OCI-LY1 (cell line): ENCODE measurements around the gene LRRC55.

Experiments
- H2AFZ ChIP-seq: fragments of 200-600 bp; sonication (generic), shearing (Covaris generic); 2 replicates; pipeline ENCODE4 v1.6.0; 2014; ENCODE audit warnings: antibody characterized with exemption, mild to moderate bottlenecking, low read length
- H3F3A ChIP-seq: fragments of 200-600 bp; sonication (generic), shearing (Covaris generic); 2 replicates; pipeline ENCODE4 v1.6.0; 2014; ENCODE audit warnings: mild to moderate bottlenecking, antibody characterized with exemption, low read length, moderate library complexity; ENCODE audit not compliant: insufficient read depth
- H3K27ac ChIP-seq: fragments of 200-600 bp; sonication (generic); 2 replicates; pipeline ENCODE4 v1.5.1; 2014; ENCODE audit warnings: low read length, mixed run types, mild to moderate bottlenecking, low read depth; ENCODE audit not compliant: poor library complexity, severe bottlenecking
- H3K27me3 ChIP-seq: fragments of 200-600 bp; sonication (generic); 2 replicates; pipeline ENCODE4 v1.6.0; 2014; ENCODE audit warnings: antibody characterized with exemption, mild to moderate bottlenecking, low read length, moderate library complexity; ENCODE audit not compliant: insufficient read depth
- H3K36me3 ChIP-seq: fragments of 200-600 bp; sonication (generic); 2 replicates; pipeline ENCODE4 v1.6.1; 2014; ENCODE audit warnings: mild to moderate bottlenecking, antibody characterized with exemption, low read length, moderate library complexity, mixed read lengths; ENCODE audit not compliant: insufficient read depth
- H3K4me1 ChIP-seq: fragments of 200-600 bp; sonication (generic); 2 replicates; pipeline ENCODE4 v1.5.1; 2014; ENCODE audit warnings: mild to moderate bottlenecking, low read length, moderate library complexity; ENCODE audit not compliant: insufficient read depth, severe bottlenecking
- H3K4me2 ChIP-seq: fragments of 200-600 bp; sonication (generic), shearing (Covaris generic); 2 replicates; pipeline ENCODE4 v1.6.1; 2014; ENCODE audit warnings: low read length
- H3K4me3 ChIP-seq: fragments of 200-600 bp; sonication (generic); 2 replicates; pipeline ENCODE4 v1.5.1; 2014; ENCODE audit warnings: low read length, low read depth, mild to moderate bottlenecking, mixed read lengths; ENCODE audit not compliant: poor library complexity, severe bottlenecking
- H3K79me2 ChIP-seq: fragments of 200-600 bp; shearing (Covaris generic); 2 replicates; pipeline ENCODE4 v1.6.1; 2016; ENCODE audit warnings: mixed run types, low read length, mixed read lengths; ENCODE audit not compliant: insufficient read depth
- H3K9ac ChIP-seq: fragments of 200-600 bp; sonication (generic), shearing (Covaris generic); 2 replicates; pipeline ENCODE4 v1.6.1; 2014; ENCODE audit warnings: mild to moderate bottlenecking, low read length, mixed read lengths
- H3K9me2 ChIP-seq: fragments of 200-600 bp; sonication (generic), shearing (Covaris generic); 2 replicates; pipeline ENCODE4 v1.6.1; 2014; ENCODE audit warnings: low read depth, mild to moderate bottlenecking, low read length, mixed read lengths
- H3K9me3 ChIP-seq: fragments of 200-600 bp; shearing (Covaris generic); 2 replicates; pipeline ENCODE4 v1.6.1; 2014; ENCODE audit warnings: low read length, mixed read lengths
- H4K20me1 ChIP-seq: fragments of 200-600 bp; sonication (generic), shearing (Covaris generic); 2 replicates; pipeline ENCODE4 v1.6.0; 2016; ENCODE audit warnings: mild to moderate bottlenecking, low read length; ENCODE audit not compliant: insufficient read depth
- CTCF ChIP-seq: fragments of 200-600 bp; sonication (generic), shearing (Covaris generic); IDR thresholded peaks from 2 replicates; pipeline ENCODE4 v1.5.1; 2017; ENCODE audit warnings: mild to moderate bottlenecking, antibody characterized with exemption, low read length, moderate library complexity, mixed read lengths
- EZH2 ChIP-seq: fragments of 200-600 bp; sonication (generic), shearing (Covaris generic); IDR thresholded peaks from 2 replicates; pipeline ENCODE4 v1.8.0; 2017; ENCODE audit warnings: borderline replicate concordance, mixed run types, mild to moderate bottlenecking, antibody characterized with exemption, low read length, moderate library complexity, mixed read lengths

Gene LRRC55

GRCh38 chr11:57144075-57144474 lies 37.7 kb upstream of the LRRC55 start:
- TF ChIP-seq CTCF (no peak), EZH2 (no peak)
- no peaks in the 10 kb centered on the region for H3K79me2 ChIP-seq

GRCh38 chr11:57144531-57145320 lies 37.0 kb upstream of the LRRC55 start:
- Histone ChIP-seq H3K36me3 (no peaks in the 10 kb centered on the region), H3K4me1 (no peaks in the 10 kb centered on the region), H3K4me2 (no peak overlapping the region), H3K4me3 (no peak overlapping the region), H3F3A (no peaks in the 10 kb centered on the region), H3K9ac (no peak overlapping the region), H3K27ac (no peak overlapping the region), H2AFZ (no peak overlapping the region), H3K27me3 (no peaks in the 10 kb centered on the region), H3K9me2 (no peaks in the 10 kb centered on the region), H3K9me3 (no peaks in the 10 kb centered on the region), H4K20me1 (no peaks in the 10 kb centered on the region), H3K79me2 (no peaks in the 10 kb centered on the region)
- TF ChIP-seq CTCF: no peak
- TF ChIP-seq EZH2: no peak

More at GRCh38 chr11:57144075-57144474, 37.7 kb upstream of the LRRC55 start:
- no peak overlapping the region for H3K4me2 ChIP-seq
- no peak overlapping the region for H3K4me3 ChIP-seq
- no peaks in the 10 kb centered on the region for H3K9me2 ChIP-seq
- H3K9me3 ChIP-seq: no peaks in the 10 kb centered on the region
- no peaks in the 10 kb centered on the region for H4K20me1 ChIP-seq
- H2AFZ ChIP-seq: no peak overlapping the region
- no peak overlapping the region for H3K9ac ChIP-seq
- no peaks in the 10 kb centered on the region for H3F3A ChIP-seq
- H3K27ac ChIP-seq: no peak overlapping the region
- H3K27me3 ChIP-seq: no peaks in the 10 kb centered on the region
- no peaks in the 10 kb centered on the region for H3K4me1 ChIP-seq
- H3K36me3 ChIP-seq: no peaks in the 10 kb centered on the region

- Histone ChIP-seq H3K9ac (no peak overlapping the region), H3K79me2 (no peaks in the 10 kb centered on the region), H3K4me2 (no peak overlapping the region), H3K9me3 (no peaks in the 10 kb centered on the region), H3K27ac (no peak overlapping the region), H3K4me3 (no peak overlapping the region), H3K27me3 (no peaks in the 10 kb centered on the region), H3K4me1 (no peaks in the 10 kb centered on the region), H2AFZ (no peak overlapping the region), H3F3A (no peaks in the 10 kb centered on the region), H3K36me3 (no peaks in the 10 kb centered on the region), H3K9me2 (no peaks in the 10 kb centered on the region), H4K20me1 (no peaks in the 10 kb centered on the region)
- TF ChIP-seq CTCF: no peak
- TF ChIP-seq EZH2: no peak
Measured at GRCh38 chr11:57146301-57146700, 35.5 kb upstream of the LRRC55 start.
